Measurements from ENCODE around the gene FABP6.
A peak's percentile ranks its signal among the peaks of the same experiment; 100 is the strongest.
"Not testable (repeated sequence)": the region's sequence is repeated elsewhere in the genome, so short reads cannot be mapped to it uniquely, and the experiment has no call there.

FABP6 gene

GRCh38 chr5:160227012-160227411, 2.3 kb upstream of the FABP6 start:
- DNase-seq, result no peak

DNA sequence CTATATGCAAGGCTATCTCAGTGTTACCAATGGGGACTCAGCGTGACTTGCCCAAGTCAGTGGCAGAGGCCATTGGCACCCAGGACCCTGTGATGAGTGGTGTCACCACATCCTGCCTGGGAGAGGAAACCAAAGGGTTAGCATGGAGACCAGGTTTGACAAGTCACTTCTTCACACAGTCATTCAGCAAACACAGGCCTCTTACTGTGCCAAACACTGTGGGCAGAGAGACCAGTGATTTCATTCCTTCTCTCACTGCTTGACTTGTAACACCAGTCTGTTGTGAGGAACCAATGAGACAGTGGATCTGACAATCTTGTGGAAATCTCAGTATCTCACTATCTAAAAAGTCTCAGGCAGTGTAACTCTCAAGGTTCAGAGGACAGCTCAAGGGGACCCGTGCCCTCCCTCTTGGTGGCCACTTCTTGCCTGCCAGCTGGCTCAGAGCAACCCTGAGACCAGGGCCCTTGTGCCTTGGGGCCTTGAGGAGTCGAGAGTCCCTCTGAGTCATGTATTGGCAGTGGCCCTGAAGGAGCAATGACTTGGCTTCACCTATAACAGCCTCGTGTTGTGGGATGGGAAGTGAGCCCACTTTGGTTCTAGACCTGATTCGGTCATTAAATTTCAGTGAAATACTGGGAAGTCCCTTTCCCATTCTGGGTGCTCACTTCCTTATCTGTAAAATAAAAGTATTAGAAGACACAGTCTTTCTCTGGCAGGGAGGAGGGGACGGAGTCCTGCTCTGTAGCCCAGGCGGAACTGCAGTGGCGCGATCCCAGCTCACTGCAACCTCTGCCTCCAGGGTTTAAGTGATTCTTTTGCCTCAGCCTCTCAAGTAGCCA, 1.6 kb downstream of the FABP6 start:
- peak; percentile 34 for DNase-seq

DNA sequence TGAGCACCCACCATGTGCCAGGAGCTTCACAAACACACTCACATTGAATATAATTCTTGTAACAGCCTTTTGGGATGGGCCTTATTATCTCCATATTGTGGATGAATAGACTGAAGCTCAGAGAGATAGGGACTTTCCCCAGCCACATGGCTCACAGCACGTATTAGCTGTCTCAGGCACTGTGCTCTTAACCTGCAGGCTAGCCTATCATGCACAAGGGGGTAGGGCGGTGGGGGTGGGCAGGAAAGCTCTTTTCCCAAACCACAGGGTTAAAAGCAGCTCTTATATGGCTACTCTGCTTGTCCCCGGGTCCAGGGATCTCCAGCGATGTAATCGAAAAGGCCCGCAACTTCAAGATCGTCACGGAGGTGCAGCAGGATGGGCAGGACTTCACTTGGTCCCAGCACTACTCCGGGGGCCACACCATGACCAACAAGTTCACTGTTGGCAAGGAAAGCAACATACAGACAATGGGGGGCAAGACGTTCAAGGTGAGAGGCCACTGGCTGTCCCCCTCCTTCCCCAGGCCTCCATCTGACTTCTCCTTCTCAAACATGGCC, 2.6 kb downstream of the FABP6 start:
- DNase-seq, result no peak

GRCh38 chr5:160233215-160233614, 3.9 kb downstream of the FABP6 start:
- no peak for DNase-seq

GRCh38 chr5:160235731-160236130, 6.4 kb downstream of the FABP6 start:
- DNase-seq, result no peak

- DNase-seq, result no peak
Measured at GRCh38 chr5:160237571-160238093, 8.3 kb downstream of the FABP6 start.

DNA sequence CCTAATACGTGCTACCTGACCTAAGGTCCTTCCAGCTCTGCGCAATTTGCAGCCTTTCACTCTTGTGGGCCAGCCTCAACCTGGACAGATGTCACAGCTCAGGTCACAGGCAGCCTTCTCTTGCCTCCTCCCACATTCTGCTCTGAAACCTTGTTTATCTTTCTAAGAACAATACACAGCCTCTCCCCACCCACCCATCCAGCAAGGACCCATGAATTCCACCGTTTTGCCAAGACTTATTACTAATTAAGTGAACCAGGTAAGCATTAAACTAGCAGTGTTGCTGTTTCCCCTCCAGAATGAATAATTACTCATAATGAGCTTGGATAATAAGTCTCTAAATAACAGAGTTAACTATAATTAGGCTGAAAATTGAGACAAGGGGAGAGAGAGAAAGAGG, 11.0 kb downstream of the FABP6 start:
- no peak for DNase-seq

DNA sequence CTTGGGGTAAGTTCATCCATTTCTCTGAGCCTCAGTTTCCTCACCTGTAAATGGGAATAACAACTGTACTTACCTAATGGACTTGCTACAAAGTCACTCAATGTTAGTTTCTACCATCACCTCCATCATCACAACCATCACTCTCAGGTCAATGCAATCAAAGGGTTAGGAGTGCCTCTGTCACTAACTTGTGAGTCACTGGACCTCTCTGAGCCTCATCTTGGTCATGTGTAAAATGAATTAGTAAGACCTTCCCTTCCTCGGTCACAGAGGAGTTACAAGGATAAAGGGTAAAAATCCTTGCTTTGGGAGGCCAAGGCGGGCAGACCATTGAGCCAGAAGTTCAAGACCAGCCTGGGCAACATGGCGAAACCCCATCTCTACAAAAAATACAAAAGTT, 12.8 kb downstream of the FABP6 start:
- no peak for DNase-seq

DNA sequence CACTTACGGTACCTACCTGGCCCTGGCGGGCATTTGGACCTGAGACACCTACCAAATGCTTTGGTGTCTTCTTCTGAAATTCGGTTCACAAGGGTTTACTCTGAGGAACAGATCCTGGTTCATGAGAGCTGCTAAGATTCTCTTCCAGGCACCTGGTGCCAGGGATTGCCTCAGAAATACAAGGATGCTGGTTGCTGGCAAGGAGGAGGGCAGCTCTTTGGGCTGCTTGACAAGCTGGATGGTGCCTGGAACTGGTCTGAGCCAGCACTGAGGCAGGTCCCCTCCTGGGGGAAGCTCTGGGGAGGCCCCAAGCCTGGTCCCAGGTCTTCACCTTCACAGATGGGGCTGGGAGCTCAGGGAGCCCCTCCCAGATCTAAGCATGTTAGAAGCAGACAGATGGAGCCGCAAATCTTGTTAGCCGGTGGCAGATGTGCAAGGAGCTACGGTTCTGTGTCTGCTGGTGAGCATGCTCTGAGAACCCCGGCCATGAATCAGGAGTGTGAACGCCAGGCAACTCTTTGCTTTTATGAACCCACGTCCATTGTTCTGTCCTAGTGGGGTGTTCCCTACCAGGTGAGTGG, 16.3 kb downstream of the FABP6 start:
- DNase-seq, result no peak

DNA sequence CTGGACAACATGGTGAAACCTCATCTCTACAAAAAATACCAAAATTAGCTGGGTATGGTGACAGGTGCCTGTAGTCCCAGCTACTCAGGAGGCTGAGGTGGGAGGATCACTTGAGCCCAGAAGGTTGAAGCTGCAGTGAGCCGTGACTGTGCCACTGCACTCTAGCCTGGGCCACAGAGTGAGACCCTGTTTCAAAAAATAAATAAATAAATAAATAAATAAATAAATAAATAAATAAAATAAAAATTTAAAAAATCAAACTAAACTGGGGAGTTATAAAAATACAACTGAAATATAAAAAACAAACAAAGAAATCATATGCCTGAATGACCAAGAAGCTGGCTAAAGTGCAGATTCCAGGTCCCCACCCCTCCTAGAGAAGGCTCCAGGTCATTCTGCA, 20.3 kb downstream of the FABP6 start:
- not testable (repeated sequence) for DNase-seq

GRCh38 chr5:160250226-160250625, 20.9 kb downstream of the FABP6 start:
- no peak for DNase-seq

DNA sequence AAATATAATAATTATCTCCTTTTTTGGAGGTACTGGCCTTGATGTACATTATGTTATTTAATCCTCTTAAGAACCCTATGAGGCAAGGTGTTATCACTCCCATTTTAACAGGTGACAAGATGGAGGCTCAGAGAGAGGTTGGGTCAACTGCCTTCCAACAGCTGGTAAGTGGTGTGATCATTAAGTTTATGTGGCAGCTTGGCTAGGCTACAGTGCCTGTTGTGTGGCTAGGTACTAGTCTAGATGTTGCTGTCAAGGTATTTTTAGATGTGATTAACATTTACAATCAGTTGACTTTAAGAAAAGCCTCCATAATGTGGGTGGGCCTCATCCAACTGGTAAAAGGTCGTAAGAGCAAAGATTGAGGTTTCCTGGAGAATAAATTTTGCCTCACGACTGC, 21.5 kb downstream of the FABP6 start:
- no peak for DNase-seq

DNA sequence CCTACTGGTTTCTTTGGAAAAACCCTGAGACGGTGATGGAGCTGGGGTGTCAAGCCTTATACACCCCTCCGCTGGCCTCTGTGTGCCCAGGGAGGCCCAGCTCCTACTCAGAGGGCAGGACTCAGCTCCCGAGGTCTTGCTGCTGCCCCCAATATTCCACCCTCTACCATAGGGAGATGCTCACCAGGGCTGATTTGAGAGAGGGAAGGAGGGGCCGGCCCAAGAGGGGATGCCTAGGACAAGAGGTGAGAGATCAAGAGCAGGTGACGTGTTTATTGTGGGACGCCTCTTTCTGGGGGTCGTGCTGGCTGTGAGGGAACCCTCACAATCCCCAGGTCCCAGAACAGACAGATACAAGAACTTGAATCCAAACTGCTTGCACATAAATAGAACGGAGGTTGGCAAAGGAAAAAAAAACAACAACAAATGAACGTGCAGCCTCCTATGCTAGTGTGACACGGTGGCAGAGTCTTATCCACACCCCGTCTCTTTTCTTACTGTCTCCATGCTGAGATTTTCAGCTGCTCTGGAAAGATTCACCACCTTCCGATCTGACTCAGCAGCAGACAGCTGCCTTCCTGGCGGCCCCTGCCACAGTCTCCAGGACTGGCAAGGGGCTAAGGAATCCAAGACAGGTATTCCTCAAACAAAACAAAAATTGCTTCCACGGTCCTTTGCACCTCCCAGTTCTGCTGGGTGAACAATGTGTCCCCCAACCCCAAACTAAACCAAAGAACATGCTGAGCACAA, 22.3 kb downstream of the FABP6 start:
- no peak for DNase-seq

GRCh38 chr5:160252916-160253315, 23.6 kb downstream of the FABP6 start:
- no peak for DNase-seq

DNA sequence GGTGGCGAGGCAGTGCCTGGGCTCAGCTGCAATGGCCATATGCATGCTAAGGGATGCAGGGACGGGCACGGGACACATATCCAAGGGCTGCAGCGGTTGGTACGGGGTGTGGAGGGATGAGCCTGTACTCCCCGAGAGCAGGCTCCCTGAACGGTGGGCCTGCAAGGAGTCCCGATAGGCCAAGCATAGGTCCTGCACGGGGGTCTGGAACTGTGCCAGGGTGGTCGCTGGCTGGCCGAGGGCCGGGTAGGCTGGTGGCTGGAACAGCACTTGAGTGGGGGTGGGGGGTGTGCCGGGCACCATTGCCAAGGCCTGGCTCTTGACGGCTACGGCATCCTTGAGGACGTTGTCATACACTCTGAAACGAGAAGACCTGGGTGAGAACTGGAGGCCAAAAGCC, 24.1 kb downstream of the FABP6 start:
- no peak for DNase-seq

- no peak for DNase-seq
Measured at GRCh38 chr5:160254706-160255105, 25.4 kb downstream of the FABP6 start.

DNA sequence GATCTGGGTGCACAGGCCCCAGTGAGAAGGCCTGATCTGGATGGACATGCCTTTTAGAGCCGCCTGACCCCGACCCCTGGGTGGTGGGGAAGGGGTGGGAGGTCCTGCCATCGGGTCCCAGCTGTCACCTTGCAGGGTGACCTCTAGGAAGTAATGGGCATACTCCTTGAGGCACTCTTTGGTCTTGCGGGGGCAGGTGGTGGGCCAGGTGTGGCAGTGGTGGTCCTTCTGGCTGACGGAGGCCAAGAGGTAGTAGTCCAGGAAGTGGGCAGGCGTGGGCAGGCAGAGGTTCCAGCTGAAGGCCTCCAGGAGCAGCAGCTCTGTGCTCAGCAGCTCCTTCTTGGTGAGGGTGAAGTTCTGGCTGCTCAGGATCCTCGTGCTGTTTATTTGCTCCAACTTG, 30.0 kb downstream of the FABP6 start:
- DNase-seq, result no peak

DNA sequence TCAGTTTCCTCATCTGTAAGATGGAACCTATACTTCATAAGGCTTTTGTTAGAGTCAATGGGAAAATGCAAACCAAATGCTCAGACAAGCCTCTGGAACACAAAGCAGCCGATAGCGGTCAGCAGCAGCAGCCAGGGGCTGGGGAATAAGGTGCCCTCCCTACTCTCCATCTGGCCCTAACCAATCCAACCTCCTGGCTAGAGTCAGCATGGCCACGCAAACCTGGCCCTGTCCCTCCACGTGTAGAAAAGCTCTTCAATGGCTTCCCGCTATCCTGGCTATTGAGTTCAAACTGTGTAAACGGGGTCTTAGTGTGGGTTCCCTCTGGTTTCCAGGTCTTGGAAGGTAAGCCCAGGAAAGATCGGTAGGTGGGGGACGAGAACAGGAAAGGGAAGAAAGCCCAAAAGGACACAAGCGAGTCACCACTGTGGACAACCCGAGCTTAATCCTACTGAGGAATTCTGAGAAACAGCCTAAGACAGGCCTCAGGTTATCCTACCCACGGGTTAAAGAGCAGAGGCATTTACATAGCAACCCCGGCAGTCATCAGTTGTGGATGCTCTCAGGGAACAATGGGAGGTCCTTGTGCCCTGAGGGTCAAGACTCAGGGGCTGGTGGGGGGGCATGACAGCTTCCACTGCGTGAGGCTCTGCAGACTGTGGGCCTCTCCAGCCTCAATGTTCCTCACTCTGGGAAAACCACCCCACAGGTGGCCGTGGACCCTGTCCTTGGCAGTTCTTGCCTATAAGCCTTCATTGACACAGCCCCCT, 30.9 kb downstream of the FABP6 start:
- no peak for DNase-seq

DNA sequence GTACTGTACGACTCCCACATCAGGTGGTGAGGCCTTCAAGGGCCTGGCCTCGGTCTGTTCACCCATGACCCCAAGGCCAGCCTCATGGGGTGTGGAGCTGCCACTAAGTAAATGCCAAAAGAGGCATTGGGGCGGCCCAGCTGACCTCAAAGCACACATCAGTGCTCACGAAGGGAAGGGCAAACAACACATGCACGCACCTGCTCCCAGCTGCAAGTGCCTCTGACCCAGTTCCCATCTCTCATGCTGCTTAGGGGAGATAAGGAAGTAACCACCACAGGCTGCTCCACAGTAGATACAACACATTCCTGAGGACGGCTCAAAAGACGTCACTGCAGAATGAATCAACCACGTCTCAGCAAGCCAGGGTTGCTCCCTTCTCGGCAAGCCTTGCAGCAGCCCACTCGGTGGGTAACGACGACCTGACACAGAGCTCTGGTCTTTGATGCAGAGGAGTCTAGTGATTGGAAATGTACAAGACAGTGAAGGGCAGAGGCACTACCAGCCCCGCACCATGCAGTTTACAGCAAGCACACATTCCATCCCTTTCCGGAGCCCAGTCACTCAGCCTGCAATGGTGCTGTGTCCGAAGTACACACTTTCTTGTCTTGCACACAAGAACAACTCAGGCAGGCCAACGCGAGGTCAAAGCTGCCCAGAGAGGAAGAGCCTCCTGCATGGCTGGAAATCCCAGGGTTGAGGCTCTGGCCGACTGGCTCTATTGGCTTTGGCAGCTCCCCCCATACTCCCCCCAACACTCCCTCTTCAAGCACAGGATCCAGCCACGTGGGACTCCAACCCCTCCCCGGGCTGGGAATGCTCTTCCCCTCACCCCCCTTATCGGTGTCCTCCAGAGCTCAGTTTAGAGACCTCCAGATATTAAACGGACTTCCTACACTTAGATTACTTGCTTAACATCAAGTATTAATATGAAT, 31.8 kb downstream of the FABP6 start:
- DNase-seq, result no peak

DNA sequence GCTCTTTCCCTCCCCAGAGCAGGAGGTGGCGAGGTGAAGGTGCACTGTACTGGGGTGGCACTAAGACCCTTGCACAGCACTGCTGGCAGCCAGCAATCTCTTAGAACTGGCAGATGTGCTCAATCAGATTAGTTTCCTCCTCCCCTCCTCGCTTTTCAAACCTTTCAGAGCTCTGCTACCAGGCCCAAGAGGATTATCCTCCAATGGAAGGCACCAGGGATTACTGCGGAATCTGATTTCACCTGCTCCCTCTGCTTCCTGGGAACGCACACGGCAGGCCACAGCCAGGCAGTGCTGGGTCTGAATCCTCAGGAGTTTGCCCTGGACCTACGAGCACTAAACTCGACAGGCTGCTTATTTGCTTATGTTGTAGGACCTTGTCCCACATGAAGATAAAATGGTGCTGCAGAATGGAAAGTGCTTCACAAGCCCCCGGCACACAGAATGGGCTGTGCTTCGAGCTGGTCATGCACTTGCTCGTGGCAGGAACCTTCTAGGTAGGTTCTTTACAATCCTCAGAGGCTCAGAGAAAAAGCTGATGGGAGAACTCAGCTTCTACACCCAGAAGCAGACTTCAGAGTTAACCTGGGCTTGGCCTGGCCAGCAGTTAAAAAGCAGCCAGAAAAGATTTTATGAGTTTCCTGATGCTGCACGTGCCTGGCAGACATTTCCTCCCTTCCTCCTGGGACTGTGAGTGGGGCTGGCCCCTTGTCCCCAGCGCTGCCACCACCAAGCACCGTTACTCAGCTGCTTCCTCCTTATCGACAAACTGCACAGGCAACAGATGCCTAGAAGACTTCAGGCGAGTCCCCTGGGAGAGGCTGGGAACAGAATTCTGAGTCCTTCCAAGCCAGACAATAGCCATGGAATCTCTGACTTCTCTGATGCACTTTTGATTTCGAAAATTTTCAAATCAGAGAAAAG, 33.1 kb downstream of the FABP6 start:
- no peak for DNase-seq
